HCT116 (cell line): ENCODE data around the gene PCNT. TPM values are rescaled to one million over a fixed set of nuclear protein-coding genes. Genes with fewer than 3 reads are reported as not detected.

Source experiments
- ATAC-seq: fragments of 200-7000 bp; cut with Tn5 transposase; 2 replicates; pipeline ENCODE4 v1.9.1; 2020; ENCODE audit warnings: mild to moderate bottlenecking, moderate library complexity
- BruUV-seq: library from RNA; stranded (reverse); fragments of 400-500 nt; replicated peaks from 2 replicates; lab custom pipeline; 2021; lab: Mats Ljungman, UMichigan
- CTCF ChIA-PET: fragments of 300-600 bp; sonication (Branson Sonifier 250); formaldehyde crosslinking; loops from one replicate; lab custom pipeline; 2021; ENCODE audit warnings: antibody characterized with exemption; lab: Charles Lee
- POLR2A ChIA-PET: fragments of 300-600, 350-600 bp; sonication (Branson Sonifier 250); formaldehyde crosslinking; loops from one replicate; lab custom pipeline; 2021; ENCODE audit warnings: antibody characterized with exemption; lab: Charles Lee
- RAD21 ChIA-PET, 2 experiments: fragments of 300-600 bp; sonication (Branson Sonifier 250); formaldehyde crosslinking; loops; one replicate each; lab custom pipeline; 2023; ENCODE audit warnings: low total read pairs in 2 of 2; ENCODE audit not compliant: uncharacterized antibody in 2 of 2, unreplicated experiment in 2 of 2, low non-redundant PET in 1 of 2; lab: Charles Lee
- DNase-seq: peaks from one replicate; pipeline ENCODE4 v3.0.0-alpha.2; 2010; ENCODE audit warnings: low read depth, low spot score
- H2AFZ ChIP-seq: fragments of 200-600 bp; shearing (Covaris generic), sonication (generic); 2 replicates; pipeline ENCODE4 v1.6.1; 2017; ENCODE audit warnings: low read depth, mixed run types, mixed read lengths, antibody characterized with exemption, low read length; ENCODE audit not compliant: poor library complexity, severe bottlenecking
- H3K27ac ChIP-seq: 2 replicates; pipeline ENCODE4 v1.5.1; 2012; ENCODE audit warnings: low read depth, low read length
- H3K27me3 ChIP-seq: fragments of 200-600 bp; sonication (generic); 2 replicates; pipeline ENCODE4 v1.6.1; 2016; ENCODE audit warnings: mixed run types, low read length, mixed read lengths; ENCODE audit not compliant: insufficient read depth
- H3K36me3 ChIP-seq, 2 experiments: fragments of 200-500 bp in 1 of 2; fragments of 200-600 bp in 1 of 2; sonication (Bioruptor generic) in 1 of 2; sonication (generic) in 1 of 2; 2 replicates each; pipeline versions ENCODE4 v1.5.1 to v1.6.1; 2014 to 2016; ENCODE audit warnings: low read length in 2 of 2, inconsistent platforms in 1 of 2, mixed read lengths in 1 of 2, mixed run types in 1 of 2; ENCODE audit not compliant: insufficient read depth in 2 of 2, control insufficient read depth in 1 of 2
- H3K4me1 ChIP-seq, 2 experiments: fragments of 200-600 bp in 1 of 2; sonication (generic) in 1 of 2; 2 replicates each; pipeline versions ENCODE4 v1.5.1 to v1.6.1; 2012 to 2017; ENCODE audit warnings: low read length in 2 of 2, inconsistent platforms in 1 of 2, mild to moderate bottlenecking in 1 of 2, mixed read lengths in 1 of 2, mixed run types in 1 of 2, moderate library complexity in 1 of 2; ENCODE audit not compliant: insufficient read depth in 2 of 2, control insufficient read depth in 1 of 2
- H3K4me2 ChIP-seq: fragments of 200-600 bp; sonication (generic); 2 replicates; pipeline ENCODE4 v1.6.1; 2017; ENCODE audit warnings: mixed run types, low read length, mixed read lengths
- H3K4me3 ChIP-seq, 2 experiments: fragments of 200-600 bp in 1 of 2; sonication (generic) in 1 of 2; replicated peaks in 1 of 2; 2 replicates each; pipeline ENCODE4 v1.5.1; 2011 to 2016; ENCODE audit warnings: low read length in 2 of 2, control low read depth in 1 of 2, low read depth in 1 of 2, mild to moderate bottlenecking in 1 of 2, mixed read lengths in 1 of 2, mixed run types in 1 of 2
- H3K79me2 ChIP-seq: fragments of 200-600 bp; sonication (generic); 2 replicates; pipeline ENCODE4 v1.6.1; 2017; ENCODE audit warnings: mild to moderate bottlenecking, mixed run types, low read length, moderate library complexity, mixed read lengths; ENCODE audit not compliant: insufficient read depth
- H3K9ac ChIP-seq: fragments of 200-600 bp; sonication (generic); 2 replicates; pipeline ENCODE4 v1.6.1; 2016; ENCODE audit warnings: low read length, mixed read lengths
- H3K9me2 ChIP-seq: fragments of 200-600 bp; sonication (generic), shearing (Covaris generic); 2 replicates; pipeline ENCODE4 v1.6.1; 2017; ENCODE audit warnings: mixed run types, mild to moderate bottlenecking, moderate library complexity; ENCODE audit not compliant: insufficient read depth
- H3K9me3 ChIP-seq, 2 experiments: fragments of 200-500 bp in 1 of 2; fragments of 200-600 bp in 1 of 2; sonication (Bioruptor generic) in 1 of 2; sonication (generic) in 1 of 2; 2 replicates each; pipeline ENCODE4 v1.6.1; 2014 to 2017; ENCODE audit warnings: low read length in 2 of 2, mixed read lengths in 2 of 2, inconsistent platforms in 1 of 2, low read depth in 1 of 2, mild to moderate bottlenecking in 1 of 2, mixed run types in 1 of 2, moderate library complexity in 1 of 2; ENCODE audit not compliant: control insufficient read depth in 1 of 2, insufficient read depth in 1 of 2
- H4K20me1 ChIP-seq: fragments of 200-600 bp; sonication (generic), shearing (Covaris generic); 2 replicates; pipeline ENCODE4 v1.6.1; 2017; ENCODE audit warnings: mixed run types, mild to moderate bottlenecking, moderate library complexity; ENCODE audit not compliant: insufficient read depth
- POLR2AphosphoS5 ChIP-seq: IDR thresholded peaks from 2 replicates; pipeline ENCODE4 v1.6.1; 2011; ENCODE audit warnings: mild to moderate bottlenecking, low read depth, low read length, moderate library complexity
- SP1 ChIP-seq: IDR thresholded peaks from 2 replicates; pipeline ENCODE4 v1.6.1; 2012; ENCODE audit warnings: low read depth
- intact Hi-C: fragments of 100-400 bp; cut with micrococcal nuclease; formaldehyde crosslinking; loops from 2 replicates; pipeline ENCODE4 v1.10.0; 2022
- total RNA-seq: library from RNA; stranded (reverse); gene quantifications from one replicate; pipeline ENCODE4 v1.2.1, GENCODE V29; 2021; ENCODE audit not compliant: unreplicated experiment
- TF ChIP-seq, protein P1 (sequence below): IDR thresholded peaks from 2 replicates; pipeline ENCODE4 v1.6.1; 2011; ENCODE audit warnings: mild to moderate bottlenecking, low read length, moderate library complexity; ENCODE audit not compliant: insufficient replicate concordance; ENCODE audit errors: extremely low read depth

The PCNT gene
- total RNA-seq, 1 experiment from 2014 or later = 43.6 TPM

DNA sequence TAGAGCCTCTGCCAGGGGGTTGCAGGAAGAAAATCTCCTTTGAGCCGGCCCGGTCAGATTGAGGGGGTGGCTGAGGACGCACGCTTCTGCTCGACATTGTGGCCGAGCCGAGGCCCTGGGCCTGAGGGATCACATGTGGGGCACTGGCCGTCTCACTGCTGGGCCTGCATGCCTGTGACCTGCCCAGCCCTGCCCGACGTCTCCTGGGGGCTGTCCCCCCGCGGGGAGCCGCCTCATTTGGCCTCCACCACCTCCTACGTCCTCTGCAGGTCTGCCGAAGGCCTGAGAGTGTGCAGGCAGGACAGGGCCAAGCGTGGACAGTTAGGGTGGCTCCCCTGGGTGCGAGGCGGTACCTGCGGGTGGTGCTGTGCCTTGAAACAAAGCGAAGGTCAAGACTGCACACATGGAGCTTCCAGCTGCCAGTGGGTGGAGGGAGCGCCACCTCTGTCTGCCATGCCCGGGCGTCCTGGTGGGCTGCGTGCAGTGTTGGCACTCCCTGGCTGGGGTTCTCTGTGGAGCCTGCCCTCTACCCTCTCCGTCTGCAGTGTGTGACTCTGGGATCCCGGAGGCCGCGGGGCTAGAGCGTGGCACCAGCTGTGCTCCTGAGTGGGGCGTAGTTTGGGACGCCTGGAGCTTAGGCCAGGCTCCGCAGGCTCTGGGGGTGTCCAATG lies 51.7 kb downstream of the PCNT start (continued):
- TF ChIP-seq, protein P1, sequence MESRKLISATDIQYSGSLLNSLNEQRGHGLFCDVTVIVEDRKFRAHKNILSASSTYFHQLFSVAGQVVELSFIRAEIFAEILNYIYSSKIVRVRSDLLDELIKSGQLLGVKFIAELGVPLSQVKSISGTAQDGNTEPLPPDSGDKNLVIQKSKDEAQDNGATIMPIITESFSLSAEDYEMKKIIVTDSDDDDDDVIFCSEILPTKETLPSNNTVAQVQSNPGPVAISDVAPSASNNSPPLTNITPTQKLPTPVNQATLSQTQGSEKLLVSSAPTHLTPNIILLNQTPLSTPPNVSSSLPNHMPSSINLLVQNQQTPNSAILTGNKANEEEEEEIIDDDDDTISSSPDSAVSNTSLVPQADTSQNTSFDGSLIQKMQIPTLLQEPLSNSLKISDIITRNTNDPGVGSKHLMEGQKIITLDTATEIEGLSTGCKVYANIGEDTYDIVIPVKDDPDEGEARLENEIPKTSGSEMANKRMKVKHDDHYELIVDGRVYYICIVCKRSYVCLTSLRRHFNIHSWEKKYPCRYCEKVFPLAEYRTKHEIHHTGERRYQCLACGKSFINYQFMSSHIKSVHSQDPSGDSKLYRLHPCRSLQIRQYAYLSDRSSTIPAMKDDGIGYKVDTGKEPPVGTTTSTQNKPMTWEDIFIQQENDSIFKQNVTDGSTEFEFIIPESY = no peak

DNA sequence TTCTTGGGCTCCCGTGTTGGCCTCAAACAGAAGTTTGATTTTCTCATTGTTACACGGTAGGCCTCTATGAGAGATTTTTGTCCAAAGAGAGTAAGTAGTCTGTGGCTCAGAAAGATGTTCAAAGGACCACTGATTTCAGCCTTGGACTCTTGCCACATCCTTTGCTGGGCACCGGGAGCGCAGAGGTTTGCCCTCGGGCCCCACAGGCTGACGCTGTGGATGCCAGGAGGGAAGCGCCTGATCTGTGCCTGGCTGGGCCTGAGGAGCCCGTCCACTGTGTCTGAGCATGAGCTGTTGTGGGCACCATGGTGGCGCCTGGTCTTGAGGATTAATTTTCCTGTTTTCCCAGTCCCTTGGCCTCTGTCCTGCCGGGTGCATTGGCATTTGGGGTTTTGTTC lies 52.3 kb downstream of the PCNT start:
- no peak overlapping the region for H3K9ac ChIP-seq
- H3K4me1 ChIP-seq = no peaks in the 10 kb centered on the region
- ChIA-PET RAD21 (no interaction called here), POLR2A (no interaction called here)
- ATAC-seq = no peak
- H3K79me2 ChIP-seq = peaks cover 75% of the 10 kb centered on the region
- intact Hi-C loops = no loop called here
- H2AFZ ChIP-seq = no peak overlapping the region
- no peaks in the 10 kb centered on the region for H3K9me2 ChIP-seq
- H4K20me1 ChIP-seq = no peaks in the 10 kb centered on the region
- H3K27ac ChIP-seq = no peak overlapping the region
- no peak overlapping the region for H3K4me2 ChIP-seq
- H3K36me3 ChIP-seq = peaks cover 3 to 6% of the 10 kb centered on the region in 2 experiments; a peak in 2 of 4 replicates
- TF ChIP-seq SP1 = no peak
- TF ChIP-seq POLR2AphosphoS5 = no peak
- TF ChIP-seq, all 23 proteins: peak for 0
- CTCF ChIA-PET = no interaction called here
- Histone ChIP-seq H3K9me3 (no peaks in the 10 kb centered on the region), H3K4me3 (no peak overlapping the region), H3K27me3 (no peaks in the 10 kb centered on the region)
- DNase-seq = no peak
- BruUV-seq = no TSS peak
